Mammary epithelial cell (primary cell): ENCODE results near the gene EFCAB12.
"Not testable (repeated sequence)": the region's sequence is repeated elsewhere in the genome, so short reads cannot be mapped to it uniquely, and the experiment has no call there.

Experiments used
- EZH2 ChIP-seq: IDR thresholded peaks from 2 replicates; pipeline ENCODE4 v1.6.1; 2012; ENCODE audit warnings: low read length, inconsistent platforms, borderline replicate concordance
- TF ChIP-seq, protein P1 (sequence below), 2 donors: IDR thresholded peaks in 1 of 2; conservative IDR thresholded peaks in 1 of 2; 2 replicates each; pipeline ENCODE4 v1.5.1; 2011 to 2012; ENCODE audit warnings: inconsistent platforms in 2 of 2, low read length in 2 of 2, mild to moderate bottlenecking in 2 of 2, control low read depth in 1 of 2, low read depth in 1 of 2; ENCODE audit not compliant: insufficient read depth in 1 of 2; ENCODE audit errors: extremely low read depth in 1 of 2

DNA sequence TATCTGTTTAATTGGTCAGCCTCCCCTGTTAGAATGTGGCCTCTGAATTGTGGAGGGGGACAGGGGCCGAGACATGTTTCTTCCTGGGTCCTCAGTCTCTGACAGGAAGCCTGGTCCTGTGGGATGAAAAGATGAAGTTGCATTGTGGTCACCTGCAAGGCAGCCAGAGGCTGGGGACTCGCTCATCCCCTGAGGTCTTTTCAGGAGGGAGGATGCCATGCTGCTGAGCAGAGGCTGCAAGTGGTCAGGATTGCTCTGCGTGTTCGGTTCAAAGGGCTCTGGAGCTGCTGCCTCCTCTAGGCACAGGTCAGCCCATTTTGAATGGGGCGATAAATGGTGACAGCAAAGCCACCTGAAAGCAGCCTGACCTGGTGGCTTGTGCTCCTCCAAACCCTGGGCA, 44.3 kb downstream of the EFCAB12 start:
- TF ChIP-seq, protein P1, sequence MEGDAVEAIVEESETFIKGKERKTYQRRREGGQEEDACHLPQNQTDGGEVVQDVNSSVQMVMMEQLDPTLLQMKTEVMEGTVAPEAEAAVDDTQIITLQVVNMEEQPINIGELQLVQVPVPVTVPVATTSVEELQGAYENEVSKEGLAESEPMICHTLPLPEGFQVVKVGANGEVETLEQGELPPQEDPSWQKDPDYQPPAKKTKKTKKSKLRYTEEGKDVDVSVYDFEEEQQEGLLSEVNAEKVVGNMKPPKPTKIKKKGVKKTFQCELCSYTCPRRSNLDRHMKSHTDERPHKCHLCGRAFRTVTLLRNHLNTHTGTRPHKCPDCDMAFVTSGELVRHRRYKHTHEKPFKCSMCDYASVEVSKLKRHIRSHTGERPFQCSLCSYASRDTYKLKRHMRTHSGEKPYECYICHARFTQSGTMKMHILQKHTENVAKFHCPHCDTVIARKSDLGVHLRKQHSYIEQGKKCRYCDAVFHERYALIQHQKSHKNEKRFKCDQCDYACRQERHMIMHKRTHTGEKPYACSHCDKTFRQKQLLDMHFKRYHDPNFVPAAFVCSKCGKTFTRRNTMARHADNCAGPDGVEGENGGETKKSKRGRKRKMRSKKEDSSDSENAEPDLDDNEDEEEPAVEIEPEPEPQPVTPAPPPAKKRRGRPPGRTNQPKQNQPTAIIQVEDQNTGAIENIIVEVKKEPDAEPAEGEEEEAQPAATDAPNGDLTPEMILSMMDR (conservative IDR thresholded peaks at IDR 0.05 in 1 of 2, IDR thresholded peaks at IDR 0.05 in 1 of 2; ENCODE audit: extremely low read depth in 1 of 2, insufficient read depth in 1 of 2, low read depth in 1 of 2, low read length in 2 of 2), result not testable (repeated sequence)
- TF ChIP-seq EZH2, result not testable (repeated sequence)
